ENCODE data around the gene ZNF511.

ZNF511 gene

DNA sequence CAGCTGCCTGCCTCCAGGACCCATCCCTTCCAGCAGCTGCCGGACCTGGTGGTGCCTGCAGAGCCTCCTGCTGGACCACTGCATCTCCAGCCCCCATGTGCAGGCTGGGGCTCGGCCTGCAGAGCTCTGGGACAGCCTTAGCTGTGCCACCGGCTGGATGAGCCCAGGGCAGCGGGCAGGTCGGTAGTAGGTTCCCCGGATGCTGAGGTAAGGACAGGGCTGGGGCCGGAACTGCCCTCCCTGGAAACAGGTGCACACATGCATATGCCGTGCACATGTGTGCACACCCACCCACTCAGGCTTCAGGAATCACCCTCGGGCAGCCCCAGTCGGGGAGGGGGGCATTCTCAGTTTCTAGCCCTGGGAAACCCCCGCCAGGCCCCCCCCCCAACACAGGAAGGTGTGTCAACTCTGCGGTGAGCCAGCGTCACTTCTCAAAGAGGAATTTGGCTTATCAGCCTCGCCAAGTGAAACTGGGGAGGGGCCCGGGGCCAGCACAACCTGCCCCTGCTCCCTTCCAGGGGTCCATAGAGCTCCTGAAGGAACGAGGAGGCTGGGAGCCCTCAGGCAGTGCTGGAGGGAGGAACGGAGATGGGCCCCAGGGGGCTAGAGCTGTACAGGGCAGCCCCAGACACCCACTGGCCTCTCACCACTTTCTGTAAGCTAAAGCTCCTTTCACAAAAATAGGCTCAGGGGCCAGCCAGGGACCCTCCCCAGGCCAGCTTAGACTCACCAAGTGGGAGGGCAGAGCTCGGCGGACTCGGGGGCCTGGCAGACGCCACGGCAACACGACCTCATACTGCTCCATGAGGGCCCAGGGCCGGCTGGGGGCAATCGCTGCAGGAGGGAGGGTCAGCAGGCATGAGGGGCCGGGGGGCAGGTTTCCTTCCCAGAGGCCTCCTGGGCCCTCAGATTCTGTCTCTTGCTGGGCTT, 33.7 kb upstream of the ZNF511 start:
- peak; percentile 66 to 78 for DNase-seq (ENCODE audit: low read depth in 2 of 2, low spot score in 1 of 2)

DNA sequence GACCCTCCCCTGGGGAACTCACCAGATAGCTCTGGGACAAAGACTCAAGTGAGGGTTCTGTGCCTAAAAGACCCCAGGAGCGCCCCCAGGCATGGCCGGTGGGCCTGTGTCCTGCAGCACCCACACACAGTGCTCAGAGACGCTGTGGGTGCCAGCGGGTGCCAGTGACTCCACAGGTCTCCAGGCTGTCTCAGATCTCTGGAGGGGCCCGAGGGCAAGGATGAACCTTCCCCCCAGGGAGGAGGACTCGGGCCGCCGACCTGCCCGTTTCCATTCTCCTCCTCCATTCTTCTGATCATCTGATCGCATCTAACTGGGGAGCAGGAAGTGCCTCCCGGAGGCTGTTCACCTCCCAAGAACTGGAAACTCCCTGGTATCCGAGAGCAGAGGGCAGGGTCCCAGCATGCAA, 33.0 kb upstream of the ZNF511 start:
- no peak for DNase-seq (ENCODE audit: low read depth in 2 of 2, low spot score in 1 of 2)

DNA sequence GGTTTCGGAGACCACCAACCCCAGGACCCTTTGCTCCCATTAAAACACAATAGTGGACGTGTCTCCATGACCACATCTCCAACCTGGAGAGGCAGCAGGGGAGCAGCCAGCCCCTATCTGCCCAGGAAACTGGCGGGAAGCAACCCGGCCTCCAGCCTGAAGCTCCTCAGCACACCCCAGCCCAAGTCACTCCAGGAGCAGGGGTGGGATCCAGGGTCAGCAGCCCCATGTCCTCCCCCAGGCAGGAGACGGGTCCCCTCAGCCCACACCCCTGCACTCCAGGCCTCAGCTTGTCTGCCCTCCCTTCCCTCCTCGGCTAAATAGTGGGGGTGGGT, 32.6 kb upstream of the ZNF511 start:
- no peak for DNase-seq (ENCODE audit: low read depth in 2 of 2, low spot score in 1 of 2)

- DNase-seq (ENCODE audit: low read depth in 2 of 2, low spot score in 1 of 2), result no peak
Measured at GRCh38 chr10:133276435-133277201, 32.1 kb upstream of the ZNF511 start, which contains the start of gene ADAM8. Gene ADAM8, minus strand, starts transcription at chr10:133276868. Its CDS starts 51 bp downstream, at chr10:133276817.

DNA sequence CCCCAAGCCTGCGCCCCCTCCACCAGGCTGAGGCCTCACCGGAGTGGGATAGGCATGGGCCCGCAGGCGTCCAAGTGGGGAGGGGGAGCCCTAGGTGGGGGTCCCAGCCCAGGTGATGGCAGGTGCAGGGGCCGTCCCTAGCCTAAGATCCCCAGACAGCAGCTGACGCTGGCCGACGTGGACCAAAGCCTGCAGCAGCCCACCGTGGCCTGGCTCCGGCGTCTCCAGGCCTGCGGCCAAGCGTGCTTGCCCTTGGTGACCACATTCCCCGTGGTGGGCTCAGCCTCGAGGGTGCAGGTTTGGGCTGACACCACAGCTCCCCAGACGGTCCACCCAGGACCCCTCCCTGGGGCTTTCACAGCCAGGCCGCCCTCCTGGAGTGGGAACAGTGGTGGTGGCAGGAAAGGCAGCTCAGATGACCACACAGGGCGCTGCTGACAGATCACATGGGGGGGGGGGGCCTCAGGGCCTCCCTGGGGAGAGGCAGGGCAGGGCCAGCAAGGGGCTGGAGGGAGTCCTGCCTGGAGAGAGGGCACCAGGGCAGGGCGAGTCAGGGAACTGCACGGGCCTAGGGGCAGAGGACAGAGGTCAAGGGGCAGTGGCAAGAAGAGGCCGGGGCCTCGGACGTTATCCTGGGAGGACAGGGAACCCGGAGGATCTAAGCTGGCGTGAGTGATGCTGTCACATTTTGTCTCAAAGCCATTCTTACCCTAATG, 31.3 kb upstream of the ZNF511 start:
- no peak for DNase-seq (ENCODE audit: low read depth in 2 of 2, low spot score in 1 of 2)

DNA sequence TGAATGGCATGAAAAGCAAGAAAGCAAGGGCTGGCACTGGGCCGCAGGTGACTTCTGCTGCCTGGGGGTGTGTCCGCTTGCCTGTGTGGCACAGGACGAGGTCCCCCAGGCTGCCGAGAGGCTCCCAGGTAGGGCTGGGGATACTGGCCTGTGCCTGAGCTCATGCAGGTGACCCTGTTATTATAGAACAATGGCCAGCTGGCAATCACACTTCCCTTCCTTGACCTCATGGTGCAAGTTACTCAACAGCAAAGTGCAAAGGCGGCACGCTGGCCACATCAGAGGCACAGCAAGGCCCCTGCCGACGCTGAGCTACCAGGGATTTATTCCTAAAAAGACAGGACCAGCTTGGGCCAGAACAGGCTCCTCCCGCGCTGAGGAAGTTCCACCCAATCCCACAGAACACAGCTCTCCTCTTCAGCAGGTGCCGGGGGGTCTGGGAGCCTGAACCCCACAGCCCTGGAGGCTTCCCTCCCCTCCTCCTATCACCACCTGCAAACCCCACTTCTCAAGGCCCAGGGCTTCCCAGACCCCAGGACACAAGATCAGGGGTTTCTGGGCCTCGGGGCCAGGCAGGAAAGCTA, 30.6 kb upstream of the ZNF511 start:
- DNase-seq (ENCODE audit: low read depth in 2 of 2, low spot score in 1 of 2), result no peak

- DNase-seq (ENCODE audit: low read depth in 2 of 2, low spot score in 1 of 2), result peak in 1 of 2 donors; percentile 62
Measured at GRCh38 chr10:133278577-133279265, 30.0 kb upstream of the ZNF511 start.

DNA sequence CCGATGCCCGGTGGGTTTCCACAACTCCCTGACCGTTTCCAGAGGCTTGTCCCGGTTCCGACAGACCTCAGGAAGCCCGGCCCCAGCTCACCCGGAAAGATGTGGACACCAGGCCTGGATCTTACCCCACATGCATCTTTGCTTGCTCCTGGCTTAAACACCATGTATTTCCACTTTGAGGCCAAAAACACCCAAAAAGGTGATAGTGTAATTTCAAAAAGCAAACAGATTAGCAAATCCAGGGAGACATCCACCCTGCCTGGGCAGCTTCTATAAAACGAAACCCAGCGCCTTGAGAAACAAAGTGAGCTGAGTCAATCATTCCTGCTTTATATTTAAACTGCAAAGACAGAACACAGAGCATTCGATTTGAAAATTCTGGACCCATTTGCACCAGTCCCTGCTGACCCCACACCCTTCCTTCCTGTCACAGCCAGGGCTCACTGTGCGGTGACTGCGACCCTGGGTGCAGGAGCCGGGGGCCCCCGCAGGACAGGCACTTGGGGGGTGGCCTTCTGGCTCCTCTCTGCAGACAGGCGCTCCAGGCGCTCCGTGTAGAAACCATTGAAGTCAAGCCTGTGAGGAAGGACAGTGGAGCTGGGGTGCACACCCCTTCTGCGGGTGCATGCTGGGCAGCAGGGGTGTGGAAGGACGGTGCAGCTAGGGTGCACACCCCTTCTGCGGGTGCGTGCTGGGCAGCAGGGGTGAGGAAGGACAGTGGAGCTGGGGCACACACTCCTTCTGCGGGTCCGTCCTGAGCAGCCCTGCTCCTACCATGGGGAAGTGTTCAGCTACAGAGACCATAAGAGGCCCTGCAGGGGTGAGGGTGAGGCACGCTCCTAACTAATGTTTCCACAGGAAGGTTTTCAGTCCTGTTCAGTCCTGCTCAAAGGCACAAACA, 29.1 kb upstream of the ZNF511 start:
- DNase-seq (ENCODE audit: low read depth in 2 of 2, low spot score in 1 of 2), result no peak

GRCh38 chr10:133280391-133281059, 28.2 kb upstream of the ZNF511 start:
- DNase-seq (ENCODE audit: low read depth in 2 of 2, low spot score in 1 of 2), result no peak

GRCh38 chr10:133281084-133281483, 27.6 kb upstream of the ZNF511 start:
- DNase-seq (ENCODE audit: low read depth in 2 of 2, low spot score in 1 of 2), result no peak

GRCh38 chr10:133281628-133282372, 26.9 kb upstream of the ZNF511 start:
- no peak for DNase-seq (ENCODE audit: low read depth in 2 of 2, low spot score in 1 of 2)

DNA sequence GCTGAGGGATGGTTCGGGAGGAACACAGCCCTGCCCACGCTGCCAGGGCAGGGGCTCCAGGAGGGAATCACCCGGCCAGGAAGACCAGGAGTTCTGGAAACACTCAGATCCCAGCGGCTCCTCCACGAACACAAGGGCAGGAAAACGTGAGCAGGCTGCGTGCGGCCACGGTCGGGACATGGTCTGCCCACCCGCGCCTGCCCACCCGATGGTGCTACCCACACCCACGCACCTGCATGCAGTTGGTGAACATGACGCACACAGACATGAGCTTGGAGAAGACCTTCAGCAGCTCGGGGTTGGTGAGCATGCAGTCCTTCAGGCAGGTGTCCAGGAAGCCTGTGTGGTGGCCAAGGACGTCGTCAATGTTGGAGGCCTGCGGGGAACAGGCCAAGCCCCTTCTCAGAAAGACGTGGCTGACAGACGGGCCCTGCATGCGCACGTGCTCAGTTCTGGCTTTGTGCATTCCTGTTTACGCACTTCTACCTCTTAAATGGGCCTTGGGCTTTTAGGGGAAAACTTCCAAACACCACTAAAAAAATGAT, 25.8 kb upstream of the ZNF511 start:
- DNase-seq (ENCODE audit: low read depth in 2 of 2, low spot score in 1 of 2), result no peak

GRCh38 chr10:133283931-133284330, 24.8 kb upstream of the ZNF511 start:
- no peak for DNase-seq (ENCODE audit: low read depth in 2 of 2, low spot score in 1 of 2)

DNA sequence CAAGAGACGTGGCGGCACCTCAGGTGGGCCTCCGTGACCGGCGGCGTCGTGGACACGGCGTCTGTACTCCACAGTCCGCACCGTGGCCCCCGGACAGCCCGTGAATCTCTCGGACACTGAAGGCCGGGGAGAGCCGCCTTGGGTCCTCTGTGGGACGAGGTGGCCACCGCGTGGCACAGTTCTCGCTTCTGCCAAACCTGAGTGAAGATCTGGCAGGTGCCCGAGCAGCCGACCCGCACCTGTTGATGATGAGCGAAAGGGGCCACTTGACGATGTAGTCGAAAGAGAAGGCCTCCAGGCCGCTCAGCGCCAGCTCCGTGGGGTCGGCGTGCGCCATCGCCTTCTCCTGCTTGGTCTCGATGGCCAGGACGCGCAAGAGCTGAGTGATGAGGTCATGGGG, 23.5 kb upstream of the ZNF511 start:
- no peak for DNase-seq (ENCODE audit: low read depth in 2 of 2, low spot score in 1 of 2)

DNA sequence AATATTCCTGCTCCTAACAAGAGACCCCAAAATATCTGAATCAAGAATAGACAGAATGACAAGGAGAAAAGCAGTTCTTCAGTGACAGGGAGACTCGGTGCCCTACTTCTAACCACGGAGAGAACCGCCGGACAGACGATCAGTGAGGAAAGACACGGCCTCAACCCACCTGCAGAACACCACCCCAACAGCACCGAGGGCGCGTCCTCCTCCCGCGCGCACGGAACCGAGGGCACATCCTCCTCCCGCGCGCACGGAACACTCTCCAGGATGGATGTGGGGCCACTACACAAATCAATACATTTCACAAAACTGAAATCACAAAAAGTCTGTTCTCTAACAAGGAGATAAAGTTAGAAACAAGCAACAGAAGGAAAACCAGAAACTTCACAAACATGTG, 22.3 kb upstream of the ZNF511 start:
- no peak for DNase-seq (ENCODE audit: low read depth in 2 of 2, low spot score in 1 of 2)

- no peak for DNase-seq (ENCODE audit: low read depth in 2 of 2, low spot score in 1 of 2)
Measured at GRCh38 chr10:133287832-133288500, 20.7 kb upstream of the ZNF511 start.

- DNase-seq (ENCODE audit: low read depth in 2 of 2, low spot score in 1 of 2), result no peak
Measured at GRCh38 chr10:133289761-133290160, 19.0 kb upstream of the ZNF511 start.

Measured in stimulated activated CD8-positive, alpha-beta memory T cell treated with anti-CD3 and anti-CD28 coated beads, Interleukin-4, amount 100 ng/mL, for 4 hours (primary cell).